NCI-H345 treated with DMSO at 0.1 percent for 48 hours (cell line): Measurements from ENCODE around the gene GAS7.
"Not testable (repeated sequence)": the region's sequence is repeated elsewhere in the genome, so short reads cannot be mapped to it uniquely, and the experiment has no call there.

Experiments used
- DNase-seq: peaks from one replicate; lab custom pipeline; 2025; ENCODE audit not compliant: unreplicated experiment; lab: John Stamatoyannopoulos, UW

GAS7 gene

DNA sequence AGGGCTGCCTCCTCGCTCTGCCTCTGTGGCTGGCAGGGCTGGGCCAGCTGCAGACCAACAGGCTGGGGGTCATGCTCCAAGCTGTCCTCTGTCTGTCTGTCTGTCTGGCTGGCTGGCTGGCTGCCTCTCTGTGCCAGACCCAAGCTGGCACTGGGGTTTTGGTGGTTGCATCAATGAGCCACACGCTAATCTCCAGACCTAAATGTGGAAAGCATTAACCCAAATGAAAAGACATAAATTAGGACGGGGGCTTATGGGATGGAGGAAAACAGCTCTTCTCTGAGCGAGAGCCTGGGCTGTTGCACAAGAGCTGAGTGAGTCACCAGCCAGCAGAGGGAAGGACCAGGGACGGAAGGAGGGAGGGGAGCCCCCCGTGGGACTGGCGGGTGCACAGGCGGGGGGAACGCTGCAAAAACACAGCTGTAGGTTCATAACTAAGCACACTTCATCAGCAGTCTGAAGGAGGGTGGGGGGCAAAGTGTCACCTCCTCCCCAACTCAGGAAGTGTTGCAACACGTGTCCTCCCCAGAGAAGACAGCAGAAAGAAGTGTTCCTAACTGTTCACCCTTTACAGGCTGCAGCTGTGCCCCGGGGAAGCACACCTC, 83.4 kb downstream of the GAS7 start:
- no peak for DNase-seq

DNA sequence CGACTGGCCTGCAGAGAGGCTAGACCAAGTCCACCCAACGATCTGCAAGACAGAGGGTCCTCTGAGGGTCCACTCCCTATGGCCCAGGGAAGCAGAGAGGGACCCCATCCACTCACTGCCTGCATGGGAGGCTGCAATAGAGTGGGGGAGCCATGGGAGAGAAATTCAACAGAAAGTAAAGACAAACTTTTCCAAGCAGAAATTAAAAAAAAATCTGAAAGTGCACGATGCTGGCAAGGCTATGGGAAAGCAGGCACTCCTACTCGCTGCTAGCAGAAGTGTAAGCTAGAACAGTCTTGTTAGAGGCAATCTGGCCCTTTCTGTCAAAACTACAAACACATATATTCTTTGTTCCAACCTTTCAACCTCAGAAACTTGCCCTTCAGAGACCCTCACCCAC, 85.4 kb downstream of the GAS7 start:
- DNase-seq = no peak

DNA sequence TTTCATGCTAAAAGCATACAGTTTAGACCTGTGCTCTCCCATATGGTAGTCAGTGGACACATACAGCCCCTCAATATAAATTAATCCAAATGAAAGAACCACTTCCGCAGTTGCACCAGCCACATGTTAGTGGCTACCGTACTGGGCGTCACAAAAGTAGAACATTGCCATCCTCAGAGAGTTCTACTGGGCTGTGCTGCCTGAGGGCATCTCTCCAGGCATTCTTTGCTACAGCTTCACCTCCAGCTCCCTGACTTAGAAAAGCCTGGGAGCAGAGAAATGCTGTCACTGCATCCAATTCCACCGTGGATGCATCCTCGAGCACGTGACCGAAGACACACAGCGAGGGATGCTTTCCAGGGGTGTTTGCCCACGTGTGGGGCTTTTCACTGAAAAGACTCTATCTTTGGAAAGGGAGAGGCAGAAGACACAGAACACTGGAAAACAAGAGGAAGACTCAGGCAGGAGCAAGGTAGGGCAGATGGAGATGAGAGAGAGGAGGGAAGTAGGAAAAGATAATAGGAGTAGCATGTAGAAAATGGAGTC, 86.4 kb downstream of the GAS7 start:
- no peak for DNase-seq

DNA sequence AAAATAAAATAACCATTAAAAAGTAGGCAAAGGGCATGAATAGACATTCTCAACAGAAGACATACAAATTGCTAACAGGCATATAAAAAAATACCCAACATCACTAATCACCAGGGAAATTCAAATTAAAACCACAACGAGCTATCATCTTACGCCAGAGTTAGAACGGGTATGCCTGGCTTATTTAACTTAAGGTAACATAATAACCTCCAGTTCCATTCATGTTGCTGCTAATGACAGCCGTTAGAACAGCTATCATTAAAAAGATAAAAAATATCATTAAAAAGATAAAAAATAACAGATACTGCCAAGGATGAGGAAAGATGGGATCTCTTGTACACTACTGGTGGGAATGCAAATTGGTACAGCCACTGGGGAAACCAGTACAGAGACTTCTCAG, 89.3 kb downstream of the GAS7 start:
- no peak for DNase-seq

DNA sequence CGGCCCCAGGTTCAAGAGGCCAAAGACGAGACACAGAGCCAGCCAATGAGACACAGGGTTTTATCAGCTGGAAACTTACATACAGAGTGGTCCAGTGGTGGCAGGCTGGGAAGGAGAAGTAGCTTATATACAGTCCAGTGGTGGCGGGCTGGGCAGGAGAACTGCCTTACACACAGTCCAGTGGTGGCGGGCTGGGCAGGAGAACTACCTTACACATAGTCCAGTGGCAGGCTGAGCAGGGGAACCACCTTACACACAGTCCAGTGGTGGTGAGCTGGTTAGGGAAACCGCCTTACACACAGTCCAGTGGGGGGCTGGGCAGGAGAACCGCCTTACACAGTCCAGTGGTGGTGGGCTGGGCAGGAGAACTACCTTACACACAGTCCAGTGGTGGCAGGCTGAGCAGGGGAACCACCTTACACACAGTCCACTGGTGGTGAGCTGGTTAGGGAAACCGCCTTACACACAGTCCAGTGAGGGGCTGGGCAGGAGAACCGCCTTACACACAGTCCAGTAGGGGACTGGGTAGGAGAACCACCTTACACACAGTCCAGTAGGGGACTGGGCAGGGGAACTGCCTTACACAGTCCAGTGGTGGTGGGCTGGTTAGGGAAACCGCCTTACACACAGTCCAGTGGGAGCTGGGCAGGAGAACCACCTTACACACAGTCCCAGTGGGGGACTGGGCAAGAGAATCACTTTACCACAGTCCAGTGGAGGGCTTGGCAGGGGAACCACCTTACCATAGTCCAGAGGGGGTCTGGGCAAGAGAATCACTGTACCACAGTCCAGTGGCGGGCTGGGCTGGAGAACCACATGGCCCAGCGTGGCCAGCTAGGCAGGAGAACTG, 90.9 kb downstream of the GAS7 start:
- no peak for DNase-seq

DNA sequence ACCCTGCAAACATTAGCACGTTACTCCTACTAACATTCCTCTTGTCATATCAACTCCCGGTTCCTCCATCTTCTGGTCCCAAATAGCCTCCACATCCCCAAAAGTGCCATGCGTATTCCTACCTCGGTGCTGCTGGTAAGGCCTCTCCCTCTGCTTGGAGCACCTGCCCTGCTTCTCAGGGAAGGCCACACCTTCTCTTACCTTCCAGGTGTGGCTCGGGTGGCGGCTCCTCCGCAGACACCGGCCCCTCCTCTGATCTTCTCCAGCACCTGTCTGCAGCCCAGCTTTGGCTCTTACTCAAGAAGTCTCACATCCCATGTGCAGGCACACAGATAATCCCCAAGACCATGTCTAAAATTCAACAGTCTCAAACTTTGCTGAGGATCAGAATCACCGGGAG, 92.3 kb downstream of the GAS7 start:
- DNase-seq = no peak

DNA sequence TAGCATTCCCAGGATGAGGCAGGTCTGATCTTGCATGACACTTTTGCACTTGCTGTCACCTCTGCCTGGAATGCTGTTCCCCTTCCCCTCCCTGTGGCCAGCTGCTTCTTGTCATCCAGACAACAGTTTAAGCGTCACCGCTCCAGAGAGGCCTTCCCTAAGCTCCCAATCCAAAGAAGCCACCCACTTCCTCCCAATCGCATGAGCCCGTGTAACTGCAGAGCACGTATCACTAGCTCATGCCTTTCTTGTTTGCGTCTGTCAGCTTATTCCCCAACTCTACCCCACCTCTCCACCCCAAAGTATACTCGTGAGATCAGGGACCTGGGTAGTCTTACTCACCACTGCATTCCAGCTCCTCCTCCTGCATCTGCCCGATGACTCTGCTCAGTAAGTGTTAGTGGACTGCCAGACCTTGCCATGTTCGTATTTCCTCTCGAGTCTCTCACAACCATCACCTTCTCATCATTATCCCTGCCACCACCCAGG, 92.8 kb downstream of the GAS7 start:
- no peak for DNase-seq

DNA sequence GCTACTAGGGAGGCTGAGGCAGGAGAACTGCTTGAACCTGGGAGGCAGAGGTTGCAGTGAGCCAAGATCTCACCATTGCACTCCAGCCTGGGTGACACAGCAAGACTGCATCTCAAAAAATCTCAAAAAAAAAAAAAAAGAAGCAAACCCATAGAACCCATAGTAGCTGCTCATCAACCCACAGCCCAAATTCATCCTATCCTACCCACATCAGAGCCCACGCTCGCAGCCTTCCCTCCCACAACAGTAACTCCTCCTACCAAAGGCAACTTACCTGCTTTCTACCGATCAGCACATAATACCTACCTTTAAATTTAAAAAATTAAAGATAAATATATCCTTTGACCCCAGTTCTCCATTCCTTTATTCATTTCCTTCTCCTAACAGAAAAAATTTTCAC, 94.7 kb downstream of the GAS7 start:
- DNase-seq = no peak

DNA sequence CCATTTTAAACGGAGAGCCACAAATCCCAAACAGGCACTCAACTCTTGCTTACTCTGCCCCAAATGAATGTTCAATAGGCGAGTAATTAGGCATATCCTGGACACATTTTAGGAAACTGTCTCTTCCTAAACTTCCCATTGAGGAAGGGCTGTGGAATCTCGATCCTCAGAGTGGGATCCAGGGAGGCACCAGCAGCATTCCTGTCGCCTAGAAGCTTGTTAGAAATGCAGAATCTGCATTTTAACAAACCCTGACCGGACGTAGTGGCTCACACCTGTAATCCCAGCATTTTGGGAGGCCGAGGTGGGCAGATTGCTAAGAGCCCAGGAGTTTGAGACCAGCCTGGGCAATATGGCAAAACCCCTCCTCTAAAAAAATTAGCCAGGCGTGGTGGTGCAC, 95.6 kb downstream of the GAS7 start:
- no peak for DNase-seq

DNA sequence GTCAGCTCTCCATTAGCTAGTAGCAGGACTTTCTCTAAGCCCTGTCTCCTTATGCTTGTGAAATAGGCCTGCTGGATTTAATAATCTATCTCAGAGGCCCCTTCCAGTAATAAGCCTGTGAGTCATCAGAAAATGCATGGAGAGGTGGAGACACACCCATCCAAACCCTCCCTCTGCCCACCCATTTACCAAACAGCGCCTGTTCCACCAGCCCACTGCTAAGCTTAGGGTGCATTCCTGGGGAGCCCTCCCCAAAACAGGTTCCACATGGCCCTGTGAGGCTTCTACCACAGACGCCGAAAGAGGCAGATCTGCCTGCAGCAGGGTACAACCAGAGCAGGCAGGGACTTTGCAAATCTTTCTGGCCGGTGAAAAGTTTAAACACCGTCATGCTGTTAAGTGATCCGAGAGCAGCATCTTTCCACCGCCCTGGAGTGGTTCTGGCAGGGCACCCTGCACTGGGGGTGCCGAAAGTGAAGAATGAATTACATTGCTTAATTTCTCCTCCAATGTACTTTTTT, 99.3 kb downstream of the GAS7 start:
- DNase-seq = no peak

DNA sequence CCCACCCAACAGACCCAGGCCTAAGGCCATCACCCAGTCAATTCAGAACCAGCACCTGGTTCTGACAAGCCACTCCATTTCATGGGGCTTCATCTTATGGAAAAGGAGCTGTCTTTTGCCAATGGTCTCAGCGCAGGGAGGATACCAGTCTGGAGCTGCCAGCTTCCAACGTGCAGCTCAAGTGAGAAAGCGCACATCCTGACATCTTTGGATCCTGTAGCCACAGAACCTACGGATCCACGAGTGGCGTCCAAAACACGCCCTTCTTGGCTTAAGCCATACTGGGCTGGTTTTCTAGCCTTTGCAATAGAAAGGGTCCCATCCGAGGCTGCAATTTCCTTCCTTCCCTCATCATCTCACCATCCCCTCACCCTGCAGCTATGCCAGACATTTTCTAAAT, 101.8 kb downstream of the GAS7 start:
- no peak for DNase-seq

DNA sequence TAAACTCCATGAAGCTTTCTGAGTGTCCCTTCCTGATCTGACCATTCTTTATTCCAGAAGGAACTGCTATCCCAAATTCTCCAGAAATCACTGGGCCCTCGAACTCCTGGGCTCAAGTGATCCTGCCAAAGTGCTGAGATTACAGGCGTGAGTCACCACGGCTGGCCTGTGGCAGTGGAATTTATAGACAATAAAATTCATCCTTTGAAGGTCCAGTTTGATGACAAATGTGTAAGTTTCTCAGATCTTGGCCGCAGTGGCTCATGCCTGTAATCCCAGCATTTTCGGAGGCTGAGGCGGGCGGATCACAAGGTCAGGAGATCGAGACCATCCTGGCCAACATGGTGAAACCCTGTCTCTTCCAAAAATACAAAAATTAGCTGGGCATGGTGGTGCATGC, 103.1 kb downstream of the GAS7 start:
- not testable (repeated sequence) for DNase-seq

DNA sequence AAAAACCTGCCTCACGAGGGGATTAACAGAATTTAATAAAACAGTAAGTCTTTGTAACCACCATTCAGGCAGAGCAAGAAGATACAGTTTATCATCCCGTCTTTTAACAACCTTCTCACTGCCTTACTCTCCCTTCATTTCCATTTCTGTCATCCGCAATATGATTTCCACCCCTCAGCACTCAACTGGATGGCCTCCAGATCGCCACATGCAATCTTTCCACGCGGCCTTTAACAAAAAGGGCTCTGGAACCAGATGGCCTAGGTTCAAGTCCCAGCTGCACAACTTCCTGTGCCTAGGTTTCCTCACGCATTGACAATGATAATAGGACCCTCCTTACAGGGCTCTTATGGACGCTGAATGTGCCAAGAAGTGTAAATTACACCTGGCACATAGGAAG, 103.6 kb downstream of the GAS7 start:
- DNase-seq = no peak

DNA sequence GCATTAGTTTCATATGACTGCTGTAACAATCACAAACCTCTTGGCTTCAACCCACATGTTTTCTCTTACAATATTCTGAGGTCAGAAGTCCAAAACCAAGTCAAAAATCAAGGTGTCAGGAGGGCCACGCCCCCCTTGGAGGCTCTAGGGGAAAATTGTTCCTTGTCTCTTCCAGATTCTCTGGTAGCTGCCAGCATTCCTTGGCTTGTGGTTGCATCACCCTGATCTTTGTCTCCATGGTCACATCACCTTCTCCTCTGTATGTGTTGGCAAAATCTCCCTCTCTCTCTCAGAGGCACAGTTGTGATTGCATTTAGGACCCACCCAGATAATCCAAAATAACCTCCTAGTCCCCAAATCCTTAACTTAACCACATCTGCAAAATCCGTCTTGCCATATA, 105.8 kb downstream of the GAS7 start:
- no peak for DNase-seq

DNA sequence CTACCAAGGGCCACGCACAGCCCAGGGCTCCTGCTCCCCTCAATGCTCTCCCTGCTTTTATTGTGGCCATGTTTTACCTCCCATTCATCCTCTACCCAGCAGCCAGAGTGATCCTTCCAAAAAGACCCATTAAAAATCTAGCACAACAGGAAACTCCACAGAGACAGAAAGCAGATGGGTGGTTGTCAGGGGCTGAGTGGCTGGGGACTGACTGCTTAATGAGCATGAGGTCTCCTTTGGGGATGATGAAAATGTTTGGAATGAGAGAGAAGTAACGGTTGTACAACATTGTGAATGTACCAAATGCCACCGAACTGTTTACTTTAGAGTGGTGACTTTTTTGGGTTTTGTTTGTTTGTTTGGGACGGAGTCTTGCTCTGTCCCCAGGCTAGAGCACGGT, 107.4 kb downstream of the GAS7 start:
- DNase-seq = no peak

DNA sequence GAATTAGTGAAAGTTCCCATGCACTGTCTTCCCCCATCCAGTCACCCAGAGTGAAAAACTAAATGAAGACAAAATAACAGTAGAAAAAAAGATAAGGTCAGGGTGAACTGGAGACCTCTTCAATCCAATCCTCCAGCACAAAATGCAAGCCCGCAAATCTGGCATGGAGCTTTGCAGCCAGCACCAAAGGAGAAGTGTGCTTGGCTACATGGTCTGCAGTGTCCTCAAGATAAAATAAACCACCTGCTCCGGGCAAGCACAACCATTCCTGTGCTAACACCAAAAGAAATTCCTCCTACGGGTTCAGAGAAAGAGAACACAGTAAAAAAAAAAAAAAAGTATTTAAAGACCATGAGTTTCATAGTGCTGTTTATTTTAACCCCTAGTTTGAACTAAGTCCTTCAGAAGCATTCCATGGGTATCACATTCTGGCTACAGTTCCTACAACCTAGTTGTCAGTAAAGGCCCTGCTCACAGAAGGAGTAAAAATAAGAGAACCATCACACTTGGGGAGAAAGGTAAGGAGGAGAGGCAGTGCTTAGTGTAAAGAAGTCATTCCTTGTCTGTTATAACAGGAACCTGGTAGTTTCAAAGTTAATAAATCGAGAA, 109.1 kb downstream of the GAS7 start:
- DNase-seq = no peak

DNA sequence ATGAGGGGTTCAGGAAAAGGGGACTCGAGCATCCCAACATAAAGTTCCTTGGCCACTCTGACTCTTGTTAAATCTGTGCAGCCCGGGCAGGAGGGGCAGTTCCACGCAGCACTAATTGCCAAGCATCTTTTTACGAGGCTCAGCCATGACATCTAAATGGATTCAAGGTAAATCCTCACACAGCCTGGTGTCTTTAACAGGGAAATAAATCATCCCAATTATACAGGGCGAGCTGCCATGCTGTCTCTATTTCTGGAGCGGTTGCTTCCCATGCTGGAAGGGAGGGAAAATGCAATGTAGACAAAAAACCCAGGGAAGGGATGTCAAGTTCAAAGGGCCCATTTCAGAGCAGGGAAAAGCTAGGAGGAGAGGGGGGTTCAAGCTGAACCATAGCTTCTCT, 110.0 kb downstream of the GAS7 start:
- DNase-seq = no peak

DNA sequence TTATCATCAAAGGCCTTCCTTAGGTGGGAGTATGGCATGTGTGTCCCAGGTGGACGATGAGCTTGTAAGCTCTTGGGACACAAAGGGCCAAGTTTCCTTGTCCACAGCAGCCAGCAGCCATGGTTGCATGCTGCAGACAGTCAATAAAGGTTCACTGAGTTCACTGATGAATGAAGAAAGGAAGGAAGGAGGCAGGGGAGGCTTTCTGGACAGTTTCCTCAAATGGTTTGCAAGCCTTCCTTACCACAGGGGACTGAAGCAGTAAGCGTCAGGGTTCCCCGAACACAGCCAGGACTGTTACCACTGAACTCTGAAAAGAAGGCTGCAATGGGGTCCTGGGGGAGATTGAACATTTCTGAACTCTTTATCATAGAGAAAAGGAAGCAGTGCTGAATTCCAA, 111.1 kb downstream of the GAS7 start:
- DNase-seq = no peak

DNA sequence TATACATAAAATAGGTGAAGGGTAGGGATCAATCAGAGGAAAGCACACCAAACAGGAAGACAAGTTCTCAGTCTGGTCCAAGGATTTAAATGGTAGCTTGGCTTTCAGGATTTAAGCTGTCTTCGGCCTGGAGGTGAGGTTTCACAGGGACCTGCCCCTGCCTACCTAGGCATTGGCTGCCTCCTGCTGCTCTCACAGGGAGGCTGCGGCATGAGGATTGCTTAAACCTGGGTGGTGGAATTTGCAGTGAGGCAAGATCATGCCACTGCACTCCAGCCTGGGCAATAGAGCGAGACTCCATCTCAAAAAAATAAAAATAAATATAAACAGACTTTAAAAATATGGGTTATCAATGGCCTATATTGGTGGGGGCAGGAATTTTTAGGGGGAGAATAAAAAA, 114.5 kb downstream of the GAS7 start:
- no peak for DNase-seq

DNA sequence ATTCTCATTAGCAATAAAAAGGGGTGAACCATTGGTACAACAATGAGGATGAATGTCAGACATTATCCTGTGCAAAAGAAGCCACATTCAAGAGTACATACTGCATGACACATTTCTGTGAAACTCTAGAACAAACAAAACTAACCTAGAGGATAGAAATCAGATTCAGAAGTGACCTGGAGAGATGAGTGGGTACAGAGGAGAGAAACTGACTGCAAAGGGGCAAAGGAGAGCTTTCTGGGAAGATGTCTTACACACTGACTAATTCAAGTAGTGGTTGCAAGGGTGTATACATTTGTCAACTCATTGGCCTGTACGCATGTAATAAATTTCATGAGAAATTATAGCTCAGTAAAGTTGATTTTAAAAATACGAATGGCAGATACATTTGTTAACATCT, 115.6 kb downstream of the GAS7 start:
- no peak for DNase-seq

DNA sequence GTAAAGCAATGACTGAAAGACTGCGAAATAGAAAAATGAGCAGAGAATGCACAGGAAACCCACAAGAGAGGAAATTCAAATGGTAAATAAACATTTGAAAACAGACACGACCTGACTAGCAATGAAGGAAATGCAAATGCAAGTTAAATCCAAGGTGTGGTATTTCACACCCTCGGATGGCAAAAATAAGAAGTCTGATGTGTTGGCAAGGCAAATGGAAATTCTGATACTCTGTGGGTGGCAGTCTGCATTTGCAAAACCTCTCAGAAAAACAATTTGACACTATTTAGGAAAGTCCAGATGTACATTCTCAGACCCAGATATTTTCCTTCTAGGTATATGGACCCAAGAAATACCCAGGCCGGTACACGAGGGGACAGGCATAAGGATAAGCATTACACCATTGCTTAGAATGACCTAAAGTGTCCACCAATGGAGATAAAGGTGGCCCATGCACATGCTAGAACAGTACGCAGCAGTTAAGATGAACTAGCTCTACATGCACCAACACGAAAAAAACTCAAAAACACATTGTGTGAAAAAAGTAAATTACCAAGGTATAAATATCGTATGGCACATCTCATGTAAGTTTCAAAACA, 116.7 kb downstream of the GAS7 start:
- no peak for DNase-seq
